AG04449 (cell line): ENCODE data around the gene SYNM.

Source experiments
- CTCF ChIA-PET: fragments of 350-600 bp; formaldehyde crosslinking; extraction: SDS; loops from one replicate; lab custom pipeline; 2021; ENCODE audit warnings: antibody characterized with exemption; lab: Yijun Ruan, JAX
- POLR2A ChIA-PET: fragments of 400-600, 350-600 bp; formaldehyde crosslinking; extraction: SDS; loops from one replicate; lab custom pipeline; 2020; ENCODE audit warnings: antibody characterized with exemption, inconsistent platforms; lab: Yijun Ruan, JAX
- DNase-seq: peaks from one replicate; pipeline ENCODE4 v3.0.0-alpha.2; 2010; ENCODE audit warnings: low read depth, low spot score
- H3K4me3 ChIP-seq: 2 replicates; pipeline ENCODE4 v1.5.1; 2011; ENCODE audit warnings: low read depth, mild to moderate bottlenecking, control low read depth, low read length
- TF ChIP-seq, protein P1 (sequence below): IDR thresholded peaks from one replicate; pipeline ENCODE4 v1.5.1; 2011; ENCODE audit warnings: mild to moderate bottlenecking, moderate library complexity, low read length, control low read depth, inconsistent platforms; ENCODE audit not compliant: insufficient read depth; ENCODE audit errors: missing control alignments

Gene SYNM

DNA sequence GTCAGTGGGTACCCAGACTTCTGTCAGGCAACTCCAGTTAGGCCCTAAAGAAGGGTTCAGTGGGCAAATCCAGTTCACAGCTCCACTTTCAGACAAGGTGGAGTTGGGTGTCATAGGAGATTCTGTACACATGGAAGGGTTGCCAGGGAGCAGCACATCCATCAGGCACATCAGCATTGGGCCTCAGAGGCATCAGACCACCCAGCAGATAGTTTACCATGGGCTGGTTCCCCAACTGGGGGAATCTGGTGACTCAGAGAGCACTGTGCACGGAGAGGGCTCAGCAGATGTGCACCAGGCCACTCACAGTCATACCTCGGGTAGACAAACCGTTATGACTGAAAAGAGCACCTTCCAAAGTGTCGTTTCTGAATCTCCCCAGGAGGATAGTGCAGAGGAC lies 27.2 kb downstream of the SYNM start:
- CTCF ChIA-PET, result no interaction called here
- POLR2A ChIA-PET, result no interaction called here
- no peak for DNase-seq
- no peak overlapping the region for H3K4me3 ChIP-seq
- TF ChIP-seq, protein P1, sequence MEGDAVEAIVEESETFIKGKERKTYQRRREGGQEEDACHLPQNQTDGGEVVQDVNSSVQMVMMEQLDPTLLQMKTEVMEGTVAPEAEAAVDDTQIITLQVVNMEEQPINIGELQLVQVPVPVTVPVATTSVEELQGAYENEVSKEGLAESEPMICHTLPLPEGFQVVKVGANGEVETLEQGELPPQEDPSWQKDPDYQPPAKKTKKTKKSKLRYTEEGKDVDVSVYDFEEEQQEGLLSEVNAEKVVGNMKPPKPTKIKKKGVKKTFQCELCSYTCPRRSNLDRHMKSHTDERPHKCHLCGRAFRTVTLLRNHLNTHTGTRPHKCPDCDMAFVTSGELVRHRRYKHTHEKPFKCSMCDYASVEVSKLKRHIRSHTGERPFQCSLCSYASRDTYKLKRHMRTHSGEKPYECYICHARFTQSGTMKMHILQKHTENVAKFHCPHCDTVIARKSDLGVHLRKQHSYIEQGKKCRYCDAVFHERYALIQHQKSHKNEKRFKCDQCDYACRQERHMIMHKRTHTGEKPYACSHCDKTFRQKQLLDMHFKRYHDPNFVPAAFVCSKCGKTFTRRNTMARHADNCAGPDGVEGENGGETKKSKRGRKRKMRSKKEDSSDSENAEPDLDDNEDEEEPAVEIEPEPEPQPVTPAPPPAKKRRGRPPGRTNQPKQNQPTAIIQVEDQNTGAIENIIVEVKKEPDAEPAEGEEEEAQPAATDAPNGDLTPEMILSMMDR, result no peak

DNA sequence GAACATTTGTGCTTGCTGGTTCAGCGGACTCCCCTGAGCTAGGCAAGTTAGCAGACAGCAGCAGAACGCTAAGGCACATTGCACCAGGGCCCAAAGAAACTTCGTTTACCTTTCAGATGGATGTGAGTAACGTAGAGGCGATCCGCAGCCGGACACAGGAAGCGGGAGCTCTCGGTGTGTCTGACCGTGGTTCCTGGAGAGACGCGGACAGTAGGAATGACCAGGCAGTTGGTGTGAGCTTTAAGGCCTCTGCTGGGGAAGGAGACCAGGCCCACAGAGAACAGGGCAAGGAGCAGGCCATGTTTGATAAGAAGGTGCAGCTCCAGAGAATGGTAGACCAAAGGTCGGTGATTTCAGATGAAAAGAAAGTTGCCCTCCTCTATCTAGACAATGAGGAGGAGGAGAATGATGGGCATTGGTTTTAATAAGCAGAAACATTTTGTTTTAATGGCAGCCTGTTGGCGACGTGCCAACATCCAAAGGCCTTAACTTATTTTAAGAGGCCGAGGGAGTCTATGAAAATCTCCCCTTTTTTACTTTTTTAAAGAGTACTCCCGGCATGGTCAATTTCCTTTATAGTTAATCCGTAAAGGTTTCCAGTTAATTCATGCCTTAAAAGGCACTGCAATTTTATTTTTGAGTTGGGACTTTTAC lies 27.9 kb downstream of the SYNM start:
- TF ChIP-seq, protein P1, result no peak
- ChIA-PET CTCF (no interaction called here), POLR2A (no interaction called here)
- no peak for DNase-seq
- H3K4me3 ChIP-seq, result no peak overlapping the region

DNA sequence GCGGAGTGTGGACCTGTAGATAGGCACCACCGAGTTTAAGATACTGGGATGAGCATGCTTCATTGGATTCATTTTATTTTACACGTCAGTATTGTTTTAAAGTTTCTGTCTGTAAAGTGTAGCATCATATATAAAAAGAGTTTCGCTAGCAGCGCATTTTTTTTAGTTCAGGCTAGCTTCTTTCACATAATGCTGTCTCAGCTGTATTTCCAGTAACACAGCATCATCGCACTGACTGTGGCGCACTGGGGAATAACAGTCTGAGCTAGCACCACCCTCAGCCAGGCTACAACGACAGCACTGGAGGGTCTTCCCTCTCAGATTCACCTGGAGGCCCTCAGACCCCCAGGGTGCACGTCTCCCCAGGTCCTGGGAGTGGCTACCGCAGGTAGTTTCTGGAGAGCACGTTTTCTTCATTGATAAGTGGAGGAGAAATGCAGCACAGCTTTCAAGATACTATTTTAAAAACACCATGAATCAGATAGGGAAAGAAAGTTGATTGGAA lies 29.5 kb downstream of the SYNM start:
- ChIA-PET POLR2A (interaction anchor here (1.1 kb wide), 1 partner anchor 10 kb away, joined by 4 read pairs; no protein-coding TSS in a partner anchor), CTCF (interaction anchor here (0.7 to 1.3 kb wide), 3 partner anchors 10 to 29 kb away, joined by 4 to 5 read pairs (median 4); no protein-coding TSS in a partner anchor)
- TF ChIP-seq, protein P1, result no peak
- no peak overlapping the region for H3K4me3 ChIP-seq
- DNase-seq, result no peak

DNA sequence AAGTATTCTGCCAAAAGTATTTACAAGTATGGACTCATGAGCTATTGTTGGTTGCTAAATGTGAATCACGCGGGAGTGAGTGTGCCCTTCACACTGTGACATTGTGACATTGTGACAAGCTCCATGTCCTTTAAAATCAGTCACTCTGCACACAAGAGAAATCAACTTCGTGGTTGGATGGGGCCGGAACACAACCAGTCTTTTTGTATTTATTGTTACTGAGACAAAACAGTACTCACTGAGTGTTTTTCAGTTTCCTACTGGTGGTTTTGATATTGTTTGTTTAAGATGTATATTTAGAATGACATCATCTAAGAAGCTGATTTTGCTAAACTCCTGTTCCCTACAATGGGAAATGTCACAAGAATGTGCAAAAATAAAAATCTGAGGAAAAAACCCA lies 30.3 kb downstream of the SYNM start:
- CTCF ChIA-PET, result interaction anchor here (0.7 to 1.3 kb wide), 5 partner anchors 9 to 78 kb away, joined by 3 to 5 read pairs (median 4); no protein-coding TSS in a partner anchor
- DNase-seq, result no peak
- TF ChIP-seq, protein P1, result no peak
- POLR2A ChIA-PET, result interaction anchor here (1.1 kb wide), 1 partner anchor 11 kb away, joined by 4 read pairs; no protein-coding TSS in a partner anchor
- no peak overlapping the region for H3K4me3 ChIP-seq

DNA sequence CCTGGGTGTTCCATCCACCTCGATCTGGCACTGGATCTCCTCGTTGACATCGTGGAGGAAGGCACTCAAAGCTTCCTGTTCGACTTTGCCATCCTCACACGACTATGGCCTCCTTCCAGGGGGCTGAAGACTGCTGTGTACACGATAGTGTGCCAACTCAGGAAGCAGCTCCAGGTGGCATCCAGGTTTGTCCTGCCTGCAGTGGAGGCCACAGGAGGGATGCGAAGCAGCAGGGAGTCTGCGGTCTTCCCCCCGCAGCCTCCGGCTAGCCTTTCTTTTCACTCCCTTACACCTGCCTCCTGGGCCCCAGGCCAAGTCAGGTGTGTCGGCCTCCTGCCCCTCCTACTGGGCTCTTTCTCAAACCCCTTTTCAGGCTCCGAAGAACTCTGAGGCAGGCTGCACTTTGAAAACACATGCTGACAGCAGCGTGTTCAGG lies 32.2 kb downstream of the SYNM start:
- TF ChIP-seq, protein P1, result no peak
- DNase-seq, result no peak
- CTCF ChIA-PET, result interaction anchor here (1.1 kb wide), 1 partner anchor 77 kb away, joined by 4 read pairs; no protein-coding TSS in a partner anchor
- no peak overlapping the region for H3K4me3 ChIP-seq
- POLR2A ChIA-PET, result no interaction called here

DNA sequence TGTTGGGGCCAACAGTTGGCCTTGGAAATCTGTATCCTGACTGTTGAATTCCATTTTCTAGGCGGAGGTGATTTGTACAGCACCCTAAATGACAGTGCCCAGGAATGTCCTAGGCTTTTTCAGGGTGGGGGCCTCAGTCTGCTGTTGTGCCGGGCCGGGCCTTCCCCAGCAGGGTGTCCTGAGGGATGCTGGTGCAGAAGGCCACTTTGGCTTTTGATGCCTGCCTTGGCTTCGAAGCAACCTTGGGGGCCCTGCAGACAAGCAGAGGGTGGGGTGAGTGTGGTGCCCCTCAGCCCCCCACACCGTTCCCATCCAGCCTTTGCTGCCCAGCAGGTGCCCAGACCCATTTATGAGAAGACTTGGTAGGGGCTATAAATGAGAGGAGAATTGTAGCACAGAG lies 33.0 kb downstream of the SYNM start:
- H3K4me3 ChIP-seq, result no peak overlapping the region
- ChIA-PET CTCF (no interaction called here), POLR2A (no interaction called here)
- TF ChIP-seq, protein P1, result no peak
- DNase-seq, result no peak
